Measurements from ENCODE around the gene RAD18.
A peak's percentile ranks its signal among the peaks of the same experiment; 100 is the strongest.

Gene RAD18

GRCh38 chr3:8984526-8984925 is 21.3 kb upstream of the RAD18 start:
- DNase-seq, result no peak

- DNase-seq, result no peak
Measured at GRCh38 chr3:8984081-8984480, 20.8 kb upstream of the RAD18 start.

GRCh38 chr3:8983591-8983990 is 20.3 kb upstream of the RAD18 start:
- DNase-seq, result no peak

- DNase-seq, result no peak
Measured at GRCh38 chr3:8983026-8983425, 19.8 kb upstream of the RAD18 start.

- DNase-seq, result no peak
Measured at GRCh38 chr3:8982509-8982908, 19.2 kb upstream of the RAD18 start.

- DNase-seq, result no peak
Measured at GRCh38 chr3:8981700-8982099, 18.4 kb upstream of the RAD18 start.

- no peak for DNase-seq
Measured at GRCh38 chr3:8981296-8981695, 18.0 kb upstream of the RAD18 start.

GRCh38 chr3:8980756-8981257 is 17.5 kb upstream of the RAD18 start:
- DNase-seq, result no peak

GRCh38 chr3:8979262-8979661 is 16.0 kb upstream of the RAD18 start:
- DNase-seq, result no peak

- no peak for DNase-seq
Measured at GRCh38 chr3:8978551-8978950, 15.3 kb upstream of the RAD18 start.

GRCh38 chr3:8976540-8977182 is 13.4 kb upstream of the RAD18 start:
- no peak for DNase-seq

GRCh38 chr3:8975081-8976020 is 12.1 kb upstream of the RAD18 start:
- no peak for DNase-seq

- no peak for DNase-seq
Measured at GRCh38 chr3:8974458-8974857, 11.2 kb upstream of the RAD18 start.

GRCh38 chr3:8972639-8973038 is 9.4 kb upstream of the RAD18 start:
- DNase-seq, result peak; percentile 35

GRCh38 chr3:8970971-8971589 is 7.8 kb upstream of the RAD18 start:
- peak; percentile 44 for DNase-seq

GRCh38 chr3:8969241-8969640 is 6.0 kb upstream of the RAD18 start:
- no peak for DNase-seq

- DNase-seq, result peak; percentile 47
Measured at GRCh38 chr3:8968375-8968882, 5.2 kb upstream of the RAD18 start.

GRCh38 chr3:8967553-8967952 is 4.3 kb upstream of the RAD18 start:
- no peak for DNase-seq

- no peak for DNase-seq
Measured at GRCh38 chr3:8966820-8967348, 3.6 kb upstream of the RAD18 start.

GRCh38 chr3:8966150-8966819 is 3.0 kb upstream of the RAD18 start:
- no peak for DNase-seq

- peak; percentile 37 for DNase-seq
Measured at GRCh38 chr3:8964436-8965370, 1.4 kb upstream of the RAD18 start.

Measured in NCI-H69 (cell line).